Activated gamma-delta T cell (primary cell): Measurements from ENCODE around the gene NEK8.
"Not testable (repeated sequence)": the region's sequence is repeated elsewhere in the genome, so short reads cannot be mapped to it uniquely, and the experiment has no call there.

Source experiments
- DNase-seq: peaks from one replicate; lab custom pipeline; 2025; lab: John Stamatoyannopoulos, UW

NEK8 gene

GRCh38 chr17:28763804-28764266 lies 35.2 kb downstream of the NEK8 start:
- DNase-seq, result no peak

- no peak for DNase-seq
These were observed 36.5 kb downstream of the NEK8 start for GRCh38 chr17:28765038-28765437.

GRCh38 chr17:28773736-28774135 lies 45.1 kb downstream of the NEK8 start:
- no peak for DNase-seq

- no peak for DNase-seq
These were observed 45.6 kb downstream of the NEK8 start for GRCh38 chr17:28774206-28774605.

- DNase-seq, result no peak
These were observed 48.6 kb downstream of the NEK8 start for GRCh38 chr17:28777178-28777577.

- DNase-seq, result not testable (repeated sequence)
These were observed 51.0 kb downstream of the NEK8 start for GRCh38 chr17:28779601-28780000.

- no peak for DNase-seq
These were observed 54.6 kb downstream of the NEK8 start for GRCh38 chr17:28783161-28783560.

GRCh38 chr17:28788100-28788499 lies 59.5 kb downstream of the NEK8 start:
- DNase-seq, result no peak
